Measurements from ENCODE around the gene RIOX2.
"Not testable (repeated sequence)": the region's sequence is repeated elsewhere in the genome, so short reads cannot be mapped to it uniquely, and the experiment has no call there.

RIOX2 gene

DNA sequence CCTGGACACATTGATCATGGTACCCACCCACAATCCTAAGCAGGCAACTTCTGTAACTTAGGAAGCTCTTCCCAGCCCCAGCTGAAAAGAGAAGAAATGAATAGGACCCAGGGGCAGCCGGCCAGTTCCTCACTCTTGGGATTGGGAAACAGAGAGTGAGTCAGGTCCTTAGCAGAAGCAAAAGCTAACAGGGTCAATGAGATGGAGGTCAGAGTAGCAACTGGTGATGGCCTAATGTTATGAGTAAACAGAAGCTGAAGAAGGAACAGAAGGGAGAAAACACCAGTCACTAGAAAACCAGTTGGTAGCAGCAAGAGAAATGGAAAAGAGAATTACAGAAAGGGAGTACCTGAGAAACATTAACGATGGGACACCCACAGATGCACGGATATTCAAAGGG is 20.0 kb downstream of the RIOX2 start:
- DNase-seq, result no peak

DNA sequence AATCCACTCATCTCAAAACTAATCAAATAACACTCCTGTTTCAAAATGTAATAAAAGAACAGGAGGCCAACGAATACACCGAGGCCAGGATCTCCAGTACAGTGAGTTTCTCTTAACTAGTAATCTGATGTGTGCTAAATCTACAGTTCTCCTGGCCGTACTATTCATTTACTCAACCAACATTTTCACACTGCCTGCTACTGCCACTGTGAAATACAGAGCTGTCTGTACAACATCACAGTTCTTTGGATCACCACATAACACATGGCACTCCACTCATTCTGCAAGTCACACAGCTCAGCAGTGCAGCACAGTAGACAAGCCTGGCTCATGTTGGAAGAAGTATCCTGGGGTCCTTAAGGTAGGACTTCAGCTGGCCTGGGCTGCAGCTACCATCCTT is 21.9 kb downstream of the RIOX2 start:
- no peak for DNase-seq

DNA sequence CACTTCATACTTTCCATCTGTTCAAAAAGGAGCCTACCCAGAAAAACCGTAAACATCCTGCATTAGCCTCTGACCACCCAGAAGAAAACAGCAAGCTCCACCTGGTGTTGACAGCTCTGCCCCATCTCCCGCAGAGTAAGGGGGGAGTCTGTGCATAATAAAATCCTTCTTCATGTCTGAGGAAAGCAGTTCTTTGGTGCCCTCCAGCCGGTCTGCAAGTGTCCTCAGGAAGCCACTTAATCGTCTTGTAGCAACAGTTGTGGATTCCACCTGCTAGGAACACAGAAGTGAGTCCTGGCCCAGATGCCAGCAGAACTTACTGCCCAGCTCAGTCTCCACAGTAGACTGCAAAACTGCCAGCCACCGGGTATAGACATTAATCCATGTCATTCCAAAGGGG is 22.5 kb downstream of the RIOX2 start:
- DNase-seq, result no peak

DNA sequence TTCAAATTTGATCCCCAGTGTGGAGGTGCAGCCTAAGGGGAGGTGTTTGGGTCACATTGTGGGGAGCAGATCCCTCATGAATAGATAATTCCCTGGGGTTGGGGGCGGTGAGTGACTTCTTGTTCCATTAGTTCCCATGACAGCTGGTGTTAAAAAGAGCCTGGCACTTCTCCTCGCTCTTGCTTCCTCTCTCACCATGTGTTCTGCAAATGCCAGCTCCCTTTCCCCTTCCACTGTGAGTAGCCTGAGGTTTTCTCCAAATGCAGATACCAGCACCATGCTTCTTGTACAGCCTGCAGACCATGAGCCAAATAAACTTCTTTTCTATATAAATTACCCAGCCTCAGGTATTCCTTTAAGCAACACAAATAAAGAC is 23.1 kb downstream of the RIOX2 start:
- DNase-seq, result no peak

DNA sequence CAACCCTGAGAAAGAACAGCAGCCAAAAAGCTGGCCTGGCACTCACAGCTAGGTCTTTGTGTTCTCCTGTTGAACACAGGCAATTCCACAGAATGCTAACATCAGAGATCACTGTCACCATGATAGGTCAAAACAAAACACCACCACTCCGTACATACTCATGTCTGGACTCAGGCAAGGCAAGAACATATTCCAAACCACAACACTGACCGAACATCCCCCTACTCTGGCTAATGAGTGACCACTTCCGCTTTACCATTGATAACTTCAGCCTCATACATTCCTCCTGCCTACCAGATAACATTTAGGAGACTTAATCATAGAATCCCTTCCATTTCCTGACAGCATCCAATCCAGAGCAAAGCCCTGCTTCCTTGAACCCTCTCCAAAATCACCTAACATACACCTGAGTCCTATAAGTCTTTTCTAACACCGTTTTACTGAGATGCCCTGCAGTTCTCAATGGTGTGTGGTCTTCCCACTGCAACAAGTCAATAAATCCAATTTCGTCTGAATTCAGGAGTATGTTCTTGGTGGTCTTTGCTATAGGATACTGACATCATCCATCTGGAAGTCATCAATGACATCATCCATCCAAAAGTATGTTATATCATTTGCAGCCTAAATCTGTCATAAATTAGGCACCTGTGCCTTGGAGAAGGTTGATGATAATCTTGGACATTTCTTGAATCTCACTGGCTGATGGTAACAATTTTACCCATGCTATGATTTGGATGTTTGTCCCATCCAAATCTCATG is 23.7 kb downstream of the RIOX2 start:
- DNase-seq, result no peak

DNA sequence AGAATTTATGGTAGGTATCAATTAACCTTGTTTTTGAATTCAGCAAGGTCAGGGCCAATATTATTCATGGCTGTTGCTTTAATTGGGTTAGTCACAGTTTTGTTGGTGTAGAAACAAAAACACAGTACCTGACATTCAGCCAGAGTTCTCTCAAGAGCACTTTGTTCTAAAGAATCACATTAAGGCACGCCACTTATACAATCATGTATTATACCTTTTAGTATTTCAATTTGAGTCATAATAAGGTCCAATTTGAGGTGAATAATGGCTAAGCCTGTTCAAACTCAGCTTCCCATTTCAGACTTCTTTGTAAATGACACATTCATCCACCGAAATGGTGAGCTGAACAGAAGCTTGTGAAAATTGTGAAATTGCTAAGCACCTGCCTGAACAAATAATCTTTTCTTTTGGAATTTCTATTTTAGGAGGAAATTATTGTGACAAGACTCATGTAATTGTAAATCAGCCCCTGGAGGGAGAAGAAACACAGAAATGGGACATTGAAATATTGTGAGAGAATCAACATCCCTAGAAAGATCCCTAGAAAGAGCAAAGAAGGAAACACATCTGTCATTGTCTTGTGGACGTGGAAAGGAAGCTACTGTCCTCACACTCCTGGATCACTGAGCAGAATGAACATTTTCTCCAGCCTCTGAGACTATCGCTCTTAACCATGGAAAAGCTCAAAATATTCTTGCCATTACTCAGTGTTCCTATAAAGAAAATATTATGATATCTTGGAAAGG is 29.3 kb downstream of the RIOX2 start:
- no peak for DNase-seq

DNA sequence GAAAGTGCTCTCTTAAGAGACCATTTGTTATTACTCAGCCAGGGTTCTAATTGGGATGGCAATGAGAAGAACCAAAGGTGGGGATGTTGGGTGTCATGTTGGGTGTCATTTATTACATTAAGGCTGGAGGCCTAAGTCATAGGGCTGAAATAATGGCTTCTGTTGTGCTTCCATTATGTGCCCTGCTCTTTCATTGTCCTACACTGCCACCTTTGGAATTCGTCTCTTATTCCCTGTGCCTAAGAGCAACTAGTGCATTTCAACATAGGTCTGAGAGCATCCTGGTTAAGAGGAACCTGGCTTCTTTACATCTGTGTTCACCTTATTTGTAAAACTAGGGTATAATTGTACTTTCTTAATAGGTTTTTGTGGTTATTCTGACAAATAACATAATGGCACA is 32.2 kb downstream of the RIOX2 start:
- no peak for DNase-seq

DNA sequence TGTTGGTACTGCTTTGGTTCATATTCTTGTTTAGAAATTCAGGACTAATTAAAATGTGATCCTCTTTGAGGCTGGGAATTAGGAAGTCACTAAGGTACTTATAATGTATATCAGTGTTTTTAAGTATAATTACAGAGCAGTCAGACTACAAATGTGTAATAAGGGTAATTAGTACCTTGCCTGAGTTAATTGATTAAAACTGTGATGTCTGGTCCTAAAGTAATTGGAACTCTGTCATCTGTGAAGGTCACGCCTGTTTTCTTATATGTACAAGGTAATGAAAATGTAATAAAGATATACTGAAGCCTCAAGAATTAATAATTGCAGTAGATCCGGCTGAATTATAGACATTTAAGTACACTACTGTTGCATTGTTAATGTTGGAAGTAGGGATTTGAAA is 32.8 kb downstream of the RIOX2 start:
- no peak for DNase-seq

DNA sequence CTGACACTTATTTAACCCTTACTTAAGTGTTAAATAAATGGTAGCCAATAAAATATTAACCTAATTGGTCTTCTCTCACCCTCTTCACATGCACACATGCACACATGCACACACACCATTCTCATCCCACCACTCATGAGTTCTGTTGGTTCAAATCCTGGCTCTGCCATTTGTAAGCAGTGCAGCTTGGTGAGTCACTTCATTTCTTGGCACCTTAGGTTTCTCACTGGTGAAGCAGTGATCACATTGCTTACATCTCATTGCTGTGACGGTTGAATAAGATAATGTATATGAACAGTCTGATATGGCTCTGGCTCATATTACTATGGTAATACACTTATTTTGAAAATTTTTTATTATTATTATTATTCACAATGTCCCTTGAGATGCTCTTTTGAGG is 33.8 kb downstream of the RIOX2 start:
- no peak for DNase-seq

DNA sequence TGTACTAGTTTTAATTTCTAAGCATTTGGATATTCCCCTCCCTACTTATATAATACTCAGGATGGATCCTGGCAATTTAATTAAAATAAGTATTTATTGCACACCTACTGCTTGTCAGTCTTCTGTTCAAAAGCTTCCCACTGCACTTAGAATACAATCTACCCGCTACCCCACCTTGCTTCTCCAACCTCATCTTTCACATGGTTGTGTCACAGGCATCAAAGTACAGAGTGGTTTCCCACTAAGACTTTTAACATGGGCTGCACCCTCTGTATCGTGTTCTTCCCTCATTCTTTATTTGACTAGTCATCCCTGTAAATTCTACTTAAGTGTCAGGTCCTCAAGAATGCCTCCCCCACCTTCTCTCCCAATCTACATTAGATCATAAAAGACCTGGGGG is 35.0 kb downstream of the RIOX2 start:
- DNase-seq, result no peak

DNA sequence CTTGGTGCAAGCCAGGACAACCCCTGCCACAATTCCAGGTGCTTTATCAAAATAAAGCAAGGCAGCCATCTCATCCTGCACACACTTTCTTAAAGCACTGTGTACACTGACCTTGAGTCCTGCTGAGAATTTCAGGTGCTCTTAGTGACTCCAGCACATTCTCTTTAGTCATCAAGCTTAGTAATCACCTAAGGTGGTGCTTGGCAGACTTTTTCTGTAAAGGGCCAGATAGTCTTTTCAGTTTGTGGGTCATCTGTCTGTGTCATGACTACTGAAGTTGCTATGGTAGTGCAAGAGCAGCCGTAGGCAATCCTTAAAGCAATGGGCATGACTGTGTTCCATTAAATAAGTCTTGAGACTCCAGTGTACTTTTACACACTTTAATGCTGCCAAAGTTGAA is 36.4 kb downstream of the RIOX2 start:
- no peak for DNase-seq

DNA sequence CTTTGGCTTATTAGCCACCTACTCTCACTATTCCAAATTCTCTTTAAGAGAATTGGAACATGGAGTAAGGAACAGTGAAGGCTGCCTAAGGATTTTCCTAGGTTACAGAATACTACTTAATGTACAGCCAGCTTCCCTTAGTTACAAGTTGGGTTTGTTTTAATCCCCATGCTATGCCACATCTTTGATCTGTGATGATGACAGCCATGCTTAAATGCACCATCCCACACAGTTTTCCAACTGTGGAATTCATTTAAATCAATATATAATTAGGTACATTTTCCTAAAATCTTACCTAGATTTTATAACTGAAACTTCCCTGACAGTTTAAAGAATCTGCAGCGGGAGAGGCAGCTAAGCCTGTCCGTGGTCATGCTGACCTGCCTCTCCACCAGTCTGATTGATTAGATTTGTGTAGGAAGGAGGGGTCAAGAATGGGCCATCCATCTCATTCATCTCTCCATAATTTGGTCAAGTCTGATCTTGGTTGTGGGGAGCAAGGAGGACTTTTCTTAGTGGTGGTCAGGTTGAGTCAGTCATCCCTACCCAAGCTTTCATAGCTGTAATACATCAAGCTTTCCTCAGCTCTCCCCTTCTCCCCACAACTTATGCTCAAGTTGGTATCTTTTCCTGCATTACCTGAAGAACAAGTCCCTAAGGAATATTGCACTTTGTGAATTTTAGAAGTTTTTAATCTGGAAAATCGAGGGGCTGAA is 37.1 kb downstream of the RIOX2 start:
- DNase-seq, result no peak

DNA sequence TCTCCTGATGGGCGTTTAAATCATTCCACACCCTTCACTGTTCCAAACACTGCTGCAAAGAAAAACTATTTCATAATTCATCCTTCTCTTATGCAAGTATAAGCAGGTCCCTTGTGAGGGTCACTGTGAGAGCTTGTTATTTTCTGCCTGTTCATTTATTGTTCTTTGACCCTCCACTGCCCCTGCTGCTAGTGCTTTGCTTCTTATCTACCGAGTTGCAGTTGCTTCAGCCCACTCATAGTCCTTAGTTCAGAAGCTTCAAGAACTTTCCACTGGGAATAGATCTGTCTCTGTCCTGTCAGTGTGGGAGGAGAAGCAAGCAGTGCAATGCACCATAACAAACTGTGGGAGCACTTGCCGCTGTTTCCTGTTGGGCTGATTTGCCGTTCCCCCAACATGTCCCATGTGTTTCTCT is 39.8 kb downstream of the RIOX2 start:
- DNase-seq, result no peak

DNA sequence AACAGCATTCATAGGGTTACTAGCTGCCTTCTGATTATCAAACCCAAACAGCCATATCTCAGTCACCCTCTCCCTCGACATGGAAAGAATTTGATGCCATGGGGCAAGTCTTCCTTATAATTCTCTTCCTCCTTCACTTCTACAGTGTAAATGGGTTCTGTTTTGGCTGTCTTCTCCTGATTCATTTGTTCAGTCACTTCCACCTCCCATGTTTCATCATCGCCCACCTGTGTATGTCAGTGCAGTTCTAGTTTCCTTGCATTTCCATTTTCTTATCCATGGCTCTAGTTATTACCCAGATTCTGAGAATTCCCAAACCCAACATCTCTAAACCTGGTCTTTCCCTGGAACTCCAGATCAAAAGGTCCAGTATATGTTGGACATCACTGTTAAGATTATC is 41.0 kb downstream of the RIOX2 start:
- no peak for DNase-seq

DNA sequence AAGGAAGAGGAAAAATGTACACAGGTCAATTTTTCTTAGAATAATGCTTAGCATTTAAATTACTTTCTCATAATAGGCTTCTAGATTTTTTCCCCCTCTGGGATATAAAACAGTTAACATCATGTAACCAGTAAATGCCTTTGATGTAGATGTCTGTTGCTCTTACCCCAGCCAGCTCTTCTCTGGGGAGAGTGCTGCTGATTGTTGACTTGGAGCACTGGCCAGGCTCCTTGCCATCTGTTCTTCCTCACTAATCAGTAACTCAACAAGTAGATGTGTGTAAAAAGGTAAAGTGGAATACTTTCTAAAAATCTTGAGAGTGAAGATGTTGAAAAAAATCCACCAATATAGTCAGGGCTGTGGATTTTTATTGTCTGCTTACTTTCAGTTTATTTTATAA is 42.2 kb downstream of the RIOX2 start:
- DNase-seq, result no peak

DNA sequence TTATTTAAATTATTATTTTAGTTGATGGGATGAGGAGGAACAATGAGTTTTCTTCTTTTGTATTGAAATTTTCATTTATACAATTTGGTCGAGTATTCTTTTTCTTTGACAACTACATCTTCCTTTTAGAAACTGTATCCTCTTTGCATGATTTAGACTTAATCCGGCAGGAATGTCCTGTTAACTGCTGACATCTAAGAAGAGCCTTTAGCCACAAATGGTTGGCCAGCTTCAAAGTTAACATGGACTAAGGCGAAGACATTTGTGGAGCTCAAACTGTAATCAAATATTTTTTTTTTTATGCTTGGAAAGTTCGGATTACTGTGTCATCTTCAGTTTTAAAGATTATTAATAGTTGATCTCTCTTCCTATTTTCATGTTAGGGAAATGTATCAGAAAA is 43.2 kb downstream of the RIOX2 start:
- DNase-seq, result no peak

DNA sequence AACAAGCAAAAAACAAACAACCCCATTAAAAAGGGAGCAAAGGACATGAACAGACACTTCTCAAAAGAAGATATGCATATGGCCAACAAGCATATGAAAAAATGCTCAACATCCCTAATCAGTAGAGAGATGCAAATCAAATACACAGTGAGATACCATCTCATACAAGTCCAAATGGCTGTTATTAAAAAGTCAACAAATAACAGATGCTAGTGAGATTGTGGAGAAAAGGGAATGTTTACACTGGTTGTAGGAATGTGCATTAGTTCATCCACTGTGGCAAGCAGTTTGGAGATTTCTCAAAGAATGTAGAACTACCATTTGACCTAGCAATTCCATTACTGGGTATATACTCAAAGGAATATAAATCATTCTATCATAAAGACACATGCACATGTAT is 44.5 kb downstream of the RIOX2 start:
- DNase-seq, result no peak

DNA sequence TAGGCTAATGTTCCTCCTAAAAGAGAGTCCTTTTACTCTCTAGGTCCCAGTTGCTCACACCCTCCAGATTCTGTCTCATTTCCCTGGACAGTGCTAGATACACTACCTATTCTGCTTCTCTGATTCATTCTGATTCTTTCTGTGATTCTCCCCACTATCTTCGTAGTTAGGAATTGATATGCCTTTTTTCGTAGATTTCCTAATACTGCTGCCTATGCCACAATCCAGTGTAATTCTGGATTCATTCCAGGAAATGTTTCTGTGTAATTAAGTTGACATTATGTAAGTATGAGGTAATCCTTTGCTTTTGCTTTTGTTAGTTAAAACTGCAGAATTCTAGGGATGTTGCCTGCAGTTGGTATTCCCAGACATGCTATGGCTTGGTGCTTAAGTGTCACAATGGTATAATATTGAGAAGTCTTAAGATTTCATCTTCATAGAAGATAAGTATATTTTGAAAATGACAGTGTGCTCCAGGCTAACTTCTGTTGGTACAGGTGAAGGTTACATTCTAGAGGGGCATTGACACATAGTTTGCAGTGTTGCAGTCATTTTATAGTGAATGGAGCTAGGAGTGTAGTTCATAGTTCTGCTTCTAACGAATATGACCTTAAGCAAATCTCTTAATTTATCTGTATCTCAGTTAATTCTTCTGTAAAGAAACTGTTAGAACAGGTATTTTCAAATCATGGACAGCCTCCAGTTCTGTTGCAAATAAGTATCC is 54.3 kb downstream of the RIOX2 start:
- no peak for DNase-seq

DNA sequence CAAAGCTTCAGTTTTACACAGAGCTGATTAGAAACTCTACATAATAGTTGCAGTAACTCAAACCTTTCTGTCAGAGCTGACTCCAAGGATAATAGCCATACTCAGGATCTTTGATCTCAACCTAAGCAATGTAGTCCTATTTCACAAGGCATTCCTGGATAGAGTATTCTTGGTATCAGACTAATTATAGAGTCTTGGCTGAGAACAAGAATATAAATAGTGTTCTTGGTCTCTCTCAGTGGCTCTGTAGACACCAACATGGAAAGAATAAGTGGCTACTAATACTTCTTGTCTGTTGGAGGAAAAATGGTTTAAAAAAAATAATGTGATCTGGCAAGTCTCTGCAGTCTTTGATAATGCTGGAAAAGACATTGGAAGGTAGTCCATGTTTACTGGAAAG is 55.7 kb downstream of the RIOX2 start:
- DNase-seq, result no peak

DNA sequence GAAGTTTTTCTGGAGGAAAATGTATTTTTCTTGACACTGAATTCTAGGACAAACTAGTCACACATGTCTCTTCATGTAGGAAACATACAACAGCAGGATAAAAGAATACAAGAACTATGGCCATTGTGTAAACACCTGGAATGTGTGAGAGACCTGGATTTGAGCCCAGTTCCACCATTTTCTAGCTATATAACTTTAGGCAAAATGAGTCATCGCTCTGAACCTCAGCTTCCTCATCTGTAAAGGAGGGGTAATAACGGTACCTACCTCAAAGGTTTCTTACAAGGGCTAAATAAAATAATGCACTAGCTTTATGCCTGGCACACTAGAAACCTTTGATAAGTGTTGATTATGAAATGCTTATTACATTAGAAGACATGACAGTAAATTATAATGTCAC is 57.8 kb downstream of the RIOX2 start:
- DNase-seq, result no peak

DNA sequence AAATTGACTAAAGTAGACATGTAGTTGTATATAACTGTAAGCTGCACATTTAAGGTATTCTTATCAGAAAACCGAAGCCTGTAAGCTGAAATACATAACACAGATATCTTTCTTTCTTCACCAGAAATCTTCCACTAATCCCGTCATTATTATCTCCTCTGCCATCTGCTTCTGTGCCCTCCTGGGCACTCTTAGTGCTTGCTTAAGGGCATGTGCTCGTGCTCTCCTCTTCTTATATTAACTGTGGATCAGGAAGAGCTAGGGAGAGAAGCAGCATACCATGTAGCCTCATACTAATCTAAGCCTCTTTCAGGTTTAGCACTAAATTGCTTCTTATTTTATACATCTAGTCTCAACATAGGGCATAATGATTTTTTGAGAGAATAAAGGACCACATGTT is 60.8 kb downstream of the RIOX2 start:
- no peak for DNase-seq

DNA sequence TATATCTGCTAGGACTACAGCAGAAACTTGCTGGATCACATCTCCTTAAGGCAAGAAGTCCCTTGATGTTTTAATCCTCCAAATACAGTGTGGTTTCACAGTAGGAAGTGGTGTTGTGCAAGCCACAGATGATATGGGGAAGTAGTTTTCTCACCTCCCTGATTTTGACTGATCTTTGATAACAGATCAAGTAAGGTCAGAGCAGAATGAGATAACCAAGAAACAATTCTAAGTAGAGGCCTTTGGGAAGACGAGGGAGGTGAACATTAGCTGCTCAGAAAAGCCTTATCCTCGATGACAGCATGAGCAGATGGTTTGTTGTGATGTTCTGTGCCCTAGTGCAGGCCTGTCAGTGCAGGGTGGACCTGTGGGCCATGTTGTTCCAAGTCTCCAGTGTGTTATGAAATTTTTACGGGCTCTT is 61.3 kb downstream of the RIOX2 start:
- DNase-seq, result no peak

DNA sequence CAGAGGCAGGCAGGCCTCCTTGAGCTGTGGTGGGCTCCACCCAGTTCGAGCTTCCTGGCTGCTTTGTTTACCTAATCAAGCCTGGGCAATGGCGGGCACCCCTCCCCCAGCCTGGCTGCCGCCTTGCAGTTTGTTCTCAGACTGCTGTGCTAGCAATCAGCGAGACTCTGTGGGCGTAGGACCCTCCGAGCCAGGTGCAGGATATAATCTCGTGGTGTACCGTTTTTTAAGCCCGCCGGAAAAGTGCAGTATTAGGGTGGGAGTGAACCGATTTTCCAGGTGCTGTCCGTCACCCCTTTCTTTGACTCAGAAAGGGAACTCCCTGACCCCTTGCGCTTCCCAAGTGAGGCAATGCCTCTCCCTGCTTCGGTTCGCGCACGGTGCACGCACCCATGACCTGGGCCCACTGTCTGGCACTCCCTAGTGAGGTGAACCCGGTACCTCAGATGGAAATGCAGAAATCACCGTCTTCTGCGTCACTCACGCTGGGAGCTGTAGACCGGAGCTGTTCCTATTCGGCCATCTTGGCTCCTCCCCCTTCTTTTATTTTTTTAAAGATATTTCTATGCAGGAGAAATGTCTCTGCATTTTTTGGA is 61.9 kb downstream of the RIOX2 start:
- not testable (repeated sequence) for DNase-seq

Measured in effector CD8-positive, alpha-beta T cell (primary cell).